MCF 10A (cell line): Measurements from ENCODE around the gene FHIP1B. TPM values are rescaled to one million over a fixed set of nuclear protein-coding genes. Genes with fewer than 3 reads are reported as not detected.

ENCODE experiments used
- BruUV-seq: library from RNA; stranded (reverse); fragments of 400-500 nt; replicated peaks from 2 replicates; lab custom pipeline; 2021; lab: Mats Ljungman, UMichigan
- CTCF ChIA-PET: fragments of 300-600 bp; sonication (Branson Sonifier 250); formaldehyde crosslinking; extraction: SDS; loops from one replicate; lab custom pipeline; 2021; ENCODE audit warnings: antibody characterized with exemption, inconsistent platforms; lab: Yijun Ruan, JAX
- POLR2A ChIA-PET: fragments of 300-600, 350-650 bp; sonication (Branson Sonifier 250); formaldehyde crosslinking; extraction: SDS; loops from one replicate; lab custom pipeline; 2020; ENCODE audit warnings: antibody characterized with exemption, inconsistent platforms; lab: Yijun Ruan, JAX
- DNase-seq: peaks from one replicate; pipeline ENCODE4 v3.0.0-alpha.2; 2018; ENCODE audit not compliant: unreplicated experiment
- H3K27ac Mint-ChIP-seq: one replicate; pipeline ENCODE4 v1.8.0; 2022; ENCODE audit warnings: mild to moderate bottlenecking, low read depth, mixed read lengths; ENCODE audit not compliant: unreplicated experiment
- H3K27me3 Mint-ChIP-seq: one replicate; pipeline ENCODE4 v1.8.0; 2022; ENCODE audit warnings: mixed read lengths; ENCODE audit not compliant: insufficient read depth, unreplicated experiment
- H3K36me3 Mint-ChIP-seq: one replicate; pipeline ENCODE4 v1.8.0; 2022; ENCODE audit warnings: mild to moderate bottlenecking, moderate library complexity, mixed read lengths; ENCODE audit not compliant: insufficient read depth, unreplicated experiment
- H3K4me1 Mint-ChIP-seq: one replicate; pipeline ENCODE4 v1.8.0; 2022; ENCODE audit warnings: mixed read lengths; ENCODE audit not compliant: insufficient read depth, unreplicated experiment
- H3K4me3 Mint-ChIP-seq: one replicate; pipeline ENCODE4 v1.8.0; 2022; ENCODE audit warnings: mild to moderate bottlenecking, moderate library complexity, mixed read lengths; ENCODE audit not compliant: unreplicated experiment
- H3K9me3 Mint-ChIP-seq: one replicate; pipeline ENCODE4 v1.8.0; 2022; ENCODE audit warnings: mixed read lengths; ENCODE audit not compliant: unreplicated experiment
- CTCF ChIP-seq: fragments of 200-600 bp; IDR thresholded peaks from one replicate; pipeline ENCODE4 v1.8.0; 2022; ENCODE audit warnings: antibody characterized with exemption, mild to moderate bottlenecking; ENCODE audit not compliant: unreplicated experiment
- intact Hi-C: fragments of 100-400 bp; cut with micrococcal nuclease; formaldehyde crosslinking; loops from 2 replicates; pipeline ENCODE4 v1.14.1; 2022
- total RNA-seq: library from RNA; stranded (reverse); gene quantifications from 2 replicates; pipeline ENCODE4 v1.2.3, GENCODE V29; 2022

The FHIP1B gene
- total RNA-seq, 1 experiment from 2014 or later = 44.6 TPM

GRCh38 chr11:6194065-6194581 is 40.3 kb downstream of the FHIP1B start:
- no peaks in the 10 kb centered on the region for H3K9me3 Mint-ChIP-seq
- no TSS peak for BruUV-seq
- H3K4me1 Mint-ChIP-seq = no peaks in the 10 kb centered on the region
- ChIA-PET POLR2A (no interaction called here), CTCF (no interaction called here)
- DNase-seq = no peak
- H3K36me3 Mint-ChIP-seq = no peaks in the 10 kb centered on the region
- no peaks in the 10 kb centered on the region for H3K27me3 Mint-ChIP-seq
- TF ChIP-seq CTCF = no peak
- no peak overlapping the region for H3K27ac Mint-ChIP-seq
- intact Hi-C loops = no loop called here
- no peak overlapping the region for H3K4me3 Mint-ChIP-seq

- no peak for DNase-seq
- no peak overlapping the region for H3K4me3 Mint-ChIP-seq
- POLR2A ChIA-PET = no interaction called here
- TF ChIP-seq CTCF = no peak
- CTCF ChIA-PET = interaction anchor here (0.6 kb wide), 1 partner anchor 9 kb away, joined by 3 read pairs; no protein-coding TSS in a partner anchor
- H3K27ac Mint-ChIP-seq = no peak overlapping the region
- no TSS peak for BruUV-seq
- H3K36me3 Mint-ChIP-seq = no peaks in the 10 kb centered on the region
- H3K4me1 Mint-ChIP-seq = no peaks in the 10 kb centered on the region
- no peaks in the 10 kb centered on the region for H3K9me3 Mint-ChIP-seq
- no peaks in the 10 kb centered on the region for H3K27me3 Mint-ChIP-seq
- intact Hi-C loops = no loop called here
Measured at GRCh38 chr11:6191742-6192141, 42.7 kb downstream of the FHIP1B start.

GRCh38 chr11:6175440-6175839 is 59.0 kb downstream of the FHIP1B start:
- Mint-ChIP-seq H3K36me3 (no peaks in the 10 kb centered on the region), H3K4me1 (no peaks in the 10 kb centered on the region), H3K4me3 (no peak overlapping the region), H3K9me3 (no peaks in the 10 kb centered on the region), H3K27me3 (peaks cover 22% of the 10 kb centered on the region), H3K27ac (no peak overlapping the region)
- intact Hi-C loops = no loop called here
- TF ChIP-seq CTCF = no peak
- CTCF ChIA-PET = interaction anchor here (0.7 to 1.5 kb wide), 3 partner anchors 140 to 155 kb away, joined by 3 to 6 read pairs (median 3); no protein-coding TSS in a partner anchor
- POLR2A ChIA-PET = no interaction called here
- BruUV-seq = no TSS peak
- no peak for DNase-seq

- no peaks in the 10 kb centered on the region for H3K4me1 Mint-ChIP-seq
- H3K9me3 Mint-ChIP-seq = peaks cover 4% of the 10 kb centered on the region
- no peak within 1 kb of the TSS for H3K27ac Mint-ChIP-seq
- intact Hi-C loops = no loop called here
- no TSS peak for BruUV-seq
- POLR2A ChIA-PET = no interaction called here
- no peak for DNase-seq
- no peak within 1 kb of the TSS for H3K4me3 Mint-ChIP-seq
- peaks cover 5% of the 10 kb centered on the region for H3K27me3 Mint-ChIP-seq
- H3K36me3 Mint-ChIP-seq = no peaks in the 10 kb centered on the region
- CTCF ChIA-PET = no interaction called here
- TF ChIP-seq CTCF = no peak
Measured at GRCh38 chr11:6170226-6170625, 64.2 kb downstream of the FHIP1B start, which contains the start of gene OR52B2. TSS of gene OR52B2 (minus strand) at chr11:6170326. CDS start at chr11:6170326, 0 bp downstream.

Other genes starting within 250 kb of the FHIP1B start
- not detected in 2 replicates for gene OR52L1, start 247.7 kb downstream of the FHIP1B start, total RNA-seq
- gene OR56A4, start 227.7 kb downstream of the FHIP1B start, total RNA-seq = not detected in 2 replicates
- not detected in 2 replicates for gene OR56A1, start 203.9 kb downstream of the FHIP1B start, total RNA-seq
- gene OR56B4, start 127.0 kb downstream of the FHIP1B start, total RNA-seq = not detected in 2 replicates
- not detected in 2 replicates for gene OR52B2, start 64.3 kb downstream of the FHIP1B start, total RNA-seq
- gene OR52W1, start 35.4 kb downstream of the FHIP1B start, total RNA-seq = not detected in 2 replicates
- not detected in 2 replicates for gene C11orf42, start 29.1 kb downstream of the FHIP1B start, total RNA-seq
- not detected in 2 replicates for gene CNGA4, start 4.5 kb upstream of the FHIP1B start, total RNA-seq
- gene CCKBR, start 25.2 kb upstream of the FHIP1B start, total RNA-seq = not detected in 2 replicates
- gene CAVIN3, start 85.9 kb upstream of the FHIP1B start, total RNA-seq = 69.9 and 89.5 TPM in 2 replicates
- 15.0 and 32.2 TPM in 2 replicates for gene SMPD1, start 155.8 kb upstream of the FHIP1B start, total RNA-seq
- 0.89 and 1.3 TPM in 2 replicates for gene APBB1, start 184.5 kb upstream of the FHIP1B start, total RNA-seq
- 0.71 and 0.75 TPM in 2 replicates for gene HPX, start 206.4 kb upstream of the FHIP1B start, total RNA-seq
- 7.3 and 7.4 TPM in 2 replicates for gene TRIM3, start 239.3 kb upstream of the FHIP1B start, total RNA-seq
- 76.3 and 96.0 TPM in 2 replicates for gene ARFIP2, start 246.7 kb upstream of the FHIP1B start, total RNA-seq
- gene TIMM10B, start 246.9 kb upstream of the FHIP1B start, total RNA-seq = 36.2 and 42.1 TPM in 2 replicates